Brain microvascular endothelial cell (primary cell): ENCODE measurements around the gene TNNI2.

ENCODE experiments used
- DNase-seq: peaks from one replicate; pipeline ENCODE4 v3.0.0-alpha.2; 2020
- H3K27ac ChIP-seq: fragments of 250-450 bp; sonication (Bioruptor Pico); 2 replicates; pipeline ENCODE4 v1.5.1; 2020; ENCODE audit warnings: mild to moderate bottlenecking, moderate library complexity
- H3K27me3 ChIP-seq: fragments of 250-450 bp; sonication (Bioruptor Pico); replicated peaks from 2 replicates; pipeline ENCODE4 v1.5.1; 2020; ENCODE audit warnings: mild to moderate bottlenecking
- H3K36me3 ChIP-seq: fragments of 250-450 bp; sonication (Bioruptor Pico); replicated peaks from 2 replicates; pipeline ENCODE4 v1.5.1; 2020; ENCODE audit warnings: mild to moderate bottlenecking
- H3K4me3 ChIP-seq: 2 replicates; pipeline ENCODE4 v1.5.1; 2011; ENCODE audit warnings: low read depth, mild to moderate bottlenecking, control low read depth, low read length, moderate library complexity
- CTCF ChIP-seq: IDR thresholded peaks from 2 replicates; pipeline ENCODE4 v1.5.1; 2011; ENCODE audit warnings: low read depth, mild to moderate bottlenecking, moderate library complexity, low read length, control low read depth, inconsistent platforms; ENCODE audit errors: missing control alignments
- in situ Hi-C: cut with HindIII; loops from 2 replicates; pipeline ENCODE4 v1.10.0; 2017; ENCODE audit warnings: low sequenced_read_pairs, low pct_ligation_motif_present

Gene TNNI2

GRCh38 chr11:1827095-1827813 lies 11.5 kb upstream of the TNNI2 start:
- H3K27me3 ChIP-seq: no peaks in the 10 kb centered on the region
- TF ChIP-seq CTCF: no peak
- H3K36me3 ChIP-seq: no peaks in the 10 kb centered on the region
- no peak overlapping the region for H3K4me3 ChIP-seq
- peak; percentile 66 for DNase-seq
- in situ Hi-C loops: no loop called here
- H3K27ac ChIP-seq: peak overlapping the region; percentile 36

GRCh38 chr11:1827931-1828330 lies 10.8 kb upstream of the TNNI2 start:
- H3K27ac ChIP-seq: no peak overlapping the region
- no peak overlapping the region for H3K4me3 ChIP-seq
- in situ Hi-C loops: no loop called here
- no peaks in the 10 kb centered on the region for H3K36me3 ChIP-seq
- TF ChIP-seq CTCF: no peak
- DNase-seq: no peak
- no peaks in the 10 kb centered on the region for H3K27me3 ChIP-seq

GRCh38 chr11:1828542-1828941 lies 10.2 kb upstream of the TNNI2 start:
- Histone ChIP-seq H3K27ac (no peak overlapping the region), H3K36me3 (no peaks in the 10 kb centered on the region), H3K27me3 (no peaks in the 10 kb centered on the region), H3K4me3 (no peak overlapping the region)
- in situ Hi-C loops: no loop called here
- no peak for TF ChIP-seq CTCF
- no peak for DNase-seq

- TF ChIP-seq CTCF: no peak
- Histone ChIP-seq H3K36me3 (no peaks in the 10 kb centered on the region), H3K27me3 (no peaks in the 10 kb centered on the region), H3K27ac (no peak overlapping the region), H3K4me3 (no peak overlapping the region)
- in situ Hi-C loops: no loop called here
- peak; percentile 25 for DNase-seq
Observed at GRCh38 chr11:1829039-1829820, 9.6 kb upstream of the TNNI2 start.

- Histone ChIP-seq H3K27me3 (no peaks in the 10 kb centered on the region), H3K27ac (no peak overlapping the region), H3K36me3 (no peaks in the 10 kb centered on the region), H3K4me3 (no peak overlapping the region)
- no peak for DNase-seq
- TF ChIP-seq CTCF: no peak
- in situ Hi-C loops: no loop called here
Observed at GRCh38 chr11:1830004-1830321, 8.8 kb upstream of the TNNI2 start.
